Fibroblast of lung (primary cell): ENCODE results near the gene OPA1.

Experiments
- EZH2 ChIP-seq: IDR thresholded peaks from 2 replicates; pipeline ENCODE4 v1.5.1; 2012; ENCODE audit warnings: low read length, control low read depth, mild to moderate bottlenecking; ENCODE audit errors: missing control alignments
- TF ChIP-seq, protein P1 (sequence below), 2 donors: IDR thresholded peaks in 1 of 2; conservative IDR thresholded peaks in 1 of 2; 1 replicate in 1 of 2; 2 replicates in 1 of 2; pipeline ENCODE4 v1.5.1; 2011 to 2012; ENCODE audit warnings: low read length in 2 of 2, control low read depth in 1 of 2, inconsistent platforms in 1 of 2, low read depth in 1 of 2, mild to moderate bottlenecking in 1 of 2

- TF ChIP-seq, protein P1, sequence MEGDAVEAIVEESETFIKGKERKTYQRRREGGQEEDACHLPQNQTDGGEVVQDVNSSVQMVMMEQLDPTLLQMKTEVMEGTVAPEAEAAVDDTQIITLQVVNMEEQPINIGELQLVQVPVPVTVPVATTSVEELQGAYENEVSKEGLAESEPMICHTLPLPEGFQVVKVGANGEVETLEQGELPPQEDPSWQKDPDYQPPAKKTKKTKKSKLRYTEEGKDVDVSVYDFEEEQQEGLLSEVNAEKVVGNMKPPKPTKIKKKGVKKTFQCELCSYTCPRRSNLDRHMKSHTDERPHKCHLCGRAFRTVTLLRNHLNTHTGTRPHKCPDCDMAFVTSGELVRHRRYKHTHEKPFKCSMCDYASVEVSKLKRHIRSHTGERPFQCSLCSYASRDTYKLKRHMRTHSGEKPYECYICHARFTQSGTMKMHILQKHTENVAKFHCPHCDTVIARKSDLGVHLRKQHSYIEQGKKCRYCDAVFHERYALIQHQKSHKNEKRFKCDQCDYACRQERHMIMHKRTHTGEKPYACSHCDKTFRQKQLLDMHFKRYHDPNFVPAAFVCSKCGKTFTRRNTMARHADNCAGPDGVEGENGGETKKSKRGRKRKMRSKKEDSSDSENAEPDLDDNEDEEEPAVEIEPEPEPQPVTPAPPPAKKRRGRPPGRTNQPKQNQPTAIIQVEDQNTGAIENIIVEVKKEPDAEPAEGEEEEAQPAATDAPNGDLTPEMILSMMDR (conservative IDR thresholded peaks at IDR 0.05 in 1 of 2, IDR thresholded peaks at IDR 0.05 in 1 of 2; ENCODE audit: low read depth in 1 of 2, low read length in 2 of 2): no peak
- TF ChIP-seq EZH2: no peak
Measured at GRCh38 chr3:193645806-193646205, 52.8 kb downstream of the OPA1 start.
